Measurements from ENCODE around the gene EFEMP1.

The EFEMP1 gene

DNA sequence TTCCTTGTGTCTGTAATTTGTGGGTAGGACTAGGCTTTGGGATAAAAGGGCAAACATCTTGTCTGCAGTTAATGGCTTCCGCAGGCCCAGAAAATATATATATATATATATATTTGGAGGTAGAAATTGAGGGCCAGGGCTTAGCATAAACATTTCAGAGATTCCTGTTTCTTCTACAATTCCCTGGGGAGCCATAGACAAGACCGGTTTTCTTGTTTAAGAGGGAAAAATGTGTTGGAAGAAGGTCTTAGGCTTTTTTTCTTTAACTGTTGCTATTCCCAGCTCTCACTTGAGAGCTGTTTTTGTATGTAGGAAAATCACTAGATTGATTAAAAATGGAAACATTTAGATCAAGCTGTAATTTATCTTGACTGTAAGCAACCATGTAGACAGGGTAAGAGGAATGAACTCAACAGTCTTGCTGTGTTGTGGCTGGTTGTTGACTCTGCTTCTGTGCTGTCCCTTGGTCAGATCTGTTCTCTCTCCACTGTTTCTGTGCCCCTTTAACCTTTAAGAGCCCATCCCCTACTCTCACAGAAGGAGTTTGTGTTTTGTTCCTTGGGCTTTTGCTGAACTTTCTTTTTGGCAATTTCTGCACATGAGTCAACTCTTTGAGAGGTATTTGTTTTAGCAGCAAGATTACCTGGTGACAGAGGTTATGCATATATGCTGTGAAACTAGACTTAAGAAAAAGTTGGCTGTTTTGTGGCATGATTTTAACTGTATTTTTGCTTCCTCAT is 58.3 kb downstream of the EFEMP1 start:
- Histone ChIP-seq H3K36me3 (ENCODE audit: control insufficient read depth, insufficient read depth, low read length) (no peaks in the 10 kb centered on the region), H3K4me3 (replicated peaks; ENCODE audit: low read depth, low read length) (no peak overlapping the region), H3K27me3 (replicated peaks; ENCODE audit: control insufficient read depth, insufficient read depth, low read length) (no peaks in the 10 kb centered on the region)
- TF ChIP-seq, protein P1, sequence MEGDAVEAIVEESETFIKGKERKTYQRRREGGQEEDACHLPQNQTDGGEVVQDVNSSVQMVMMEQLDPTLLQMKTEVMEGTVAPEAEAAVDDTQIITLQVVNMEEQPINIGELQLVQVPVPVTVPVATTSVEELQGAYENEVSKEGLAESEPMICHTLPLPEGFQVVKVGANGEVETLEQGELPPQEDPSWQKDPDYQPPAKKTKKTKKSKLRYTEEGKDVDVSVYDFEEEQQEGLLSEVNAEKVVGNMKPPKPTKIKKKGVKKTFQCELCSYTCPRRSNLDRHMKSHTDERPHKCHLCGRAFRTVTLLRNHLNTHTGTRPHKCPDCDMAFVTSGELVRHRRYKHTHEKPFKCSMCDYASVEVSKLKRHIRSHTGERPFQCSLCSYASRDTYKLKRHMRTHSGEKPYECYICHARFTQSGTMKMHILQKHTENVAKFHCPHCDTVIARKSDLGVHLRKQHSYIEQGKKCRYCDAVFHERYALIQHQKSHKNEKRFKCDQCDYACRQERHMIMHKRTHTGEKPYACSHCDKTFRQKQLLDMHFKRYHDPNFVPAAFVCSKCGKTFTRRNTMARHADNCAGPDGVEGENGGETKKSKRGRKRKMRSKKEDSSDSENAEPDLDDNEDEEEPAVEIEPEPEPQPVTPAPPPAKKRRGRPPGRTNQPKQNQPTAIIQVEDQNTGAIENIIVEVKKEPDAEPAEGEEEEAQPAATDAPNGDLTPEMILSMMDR (IDR thresholded peaks at IDR 0.05; ENCODE audit: insufficient read depth, low read length, poor library complexity, severe bottlenecking) = no peak
- no peak for DNase-seq (ENCODE audit: extremely low read depth, insufficient read length)

DNA sequence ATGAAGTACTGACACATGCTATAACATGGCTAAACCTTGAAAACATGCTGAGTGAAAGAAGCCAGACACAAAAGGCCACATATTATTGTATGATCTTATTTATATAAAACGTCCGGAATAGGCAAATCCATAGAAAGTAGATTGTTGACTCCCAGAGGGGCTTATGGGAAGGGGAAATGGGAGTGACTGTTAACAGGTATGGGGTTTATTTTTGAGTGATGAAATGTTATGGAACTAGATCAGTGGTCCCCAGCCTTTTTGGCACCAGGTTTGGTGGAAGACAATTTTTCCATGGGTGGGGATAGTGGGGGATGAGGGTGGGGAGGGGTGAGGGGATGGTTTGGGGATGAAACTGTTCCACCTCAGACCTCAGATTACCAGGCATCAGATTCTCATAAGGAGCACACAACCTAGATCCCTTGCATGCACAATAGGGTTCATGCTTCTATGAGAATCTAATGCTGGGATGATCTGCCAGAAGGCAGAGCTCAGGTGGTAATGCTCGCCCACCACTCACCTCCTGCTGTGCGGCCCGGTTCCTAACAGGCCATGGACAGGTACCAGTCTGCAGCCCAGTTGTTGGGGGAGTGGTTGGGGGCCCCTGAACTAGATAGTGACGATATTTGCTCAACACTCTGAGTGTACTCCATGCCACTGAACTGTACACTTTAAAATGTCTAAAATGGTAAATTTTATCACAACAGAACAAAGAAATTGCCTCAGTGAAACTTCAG is 59.1 kb downstream of the EFEMP1 start:
- no peak for DNase-seq (ENCODE audit: extremely low read depth, insufficient read length)
- Histone ChIP-seq H3K27me3 (replicated peaks; ENCODE audit: control insufficient read depth, insufficient read depth, low read length) (no peaks in the 10 kb centered on the region), H3K4me3 (replicated peaks; ENCODE audit: low read depth, low read length) (no peak overlapping the region), H3K36me3 (ENCODE audit: control insufficient read depth, insufficient read depth, low read length) (no peaks in the 10 kb centered on the region)
- TF ChIP-seq, protein P1 (IDR thresholded peaks at IDR 0.05; ENCODE audit: insufficient read depth, low read length, poor library complexity, severe bottlenecking) = no peak

DNA sequence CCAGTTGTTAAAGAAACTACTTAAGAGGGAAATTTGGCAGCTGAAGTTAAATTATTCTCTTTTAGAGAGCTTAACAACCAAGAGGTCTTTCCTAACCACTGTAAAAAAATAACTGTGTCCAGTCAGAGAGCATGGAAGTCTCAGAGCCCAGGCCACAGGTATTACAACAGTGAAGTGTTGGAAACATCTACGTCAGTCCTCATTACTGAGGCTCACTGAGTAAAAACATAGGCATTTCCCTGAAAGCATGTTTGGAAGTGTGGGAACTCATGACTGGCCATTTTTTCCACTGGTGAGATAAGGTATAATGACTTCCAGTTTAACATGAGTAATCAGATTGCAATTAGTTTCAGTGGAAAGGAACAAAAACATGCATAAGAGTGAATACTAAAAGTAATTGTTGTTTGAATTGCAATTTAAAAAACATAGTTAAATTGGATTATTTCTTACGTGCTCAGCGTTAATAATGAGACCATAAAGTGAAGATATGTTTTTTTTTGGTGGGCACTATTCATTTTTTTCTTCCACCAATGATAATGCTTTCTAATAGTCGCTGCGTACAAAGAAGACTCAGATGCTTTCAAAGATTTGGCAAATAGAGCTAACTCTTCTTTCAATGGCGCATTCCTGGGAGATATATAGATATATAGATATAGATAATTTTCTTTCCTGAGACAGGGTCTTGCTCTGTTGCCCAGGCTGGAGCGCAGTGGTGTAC is 60.8 kb downstream of the EFEMP1 start:
- Histone ChIP-seq H3K36me3 (ENCODE audit: control insufficient read depth, insufficient read depth, low read length) (no peaks in the 10 kb centered on the region), H3K4me3 (replicated peaks; ENCODE audit: low read depth, low read length) (no peak overlapping the region), H3K27me3 (replicated peaks; ENCODE audit: control insufficient read depth, insufficient read depth, low read length) (no peaks in the 10 kb centered on the region)
- TF ChIP-seq, protein P1 (IDR thresholded peaks at IDR 0.05; ENCODE audit: insufficient read depth, low read length, poor library complexity, severe bottlenecking) = no peak
- no peak for DNase-seq (ENCODE audit: extremely low read depth, insufficient read length)

DNA sequence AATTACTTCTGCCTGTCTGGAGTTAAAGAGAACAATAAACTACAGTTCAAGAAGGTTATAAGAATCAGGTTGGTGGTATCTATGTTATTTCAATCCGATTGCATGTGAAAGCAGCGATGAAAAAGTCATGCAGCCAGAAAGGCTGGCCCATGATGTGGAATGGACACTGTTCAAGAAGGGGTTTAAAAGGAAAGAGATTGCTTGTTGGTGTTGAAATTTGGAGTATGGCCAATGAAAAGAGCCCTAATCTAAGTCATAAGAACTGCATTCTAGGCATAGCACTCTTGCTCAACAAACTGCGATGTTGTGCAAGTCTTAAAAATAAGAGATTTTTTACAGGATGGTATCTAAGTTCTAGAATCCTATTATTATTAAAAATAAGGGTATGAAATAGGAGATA is 61.3 kb downstream of the EFEMP1 start:
- H3K4me3 ChIP-seq (replicated peaks; ENCODE audit: low read depth, low read length) = no peak overlapping the region
- no peaks in the 10 kb centered on the region for H3K36me3 ChIP-seq (ENCODE audit: control insufficient read depth, insufficient read depth, low read length)
- no peaks in the 10 kb centered on the region for H3K27me3 ChIP-seq (replicated peaks; ENCODE audit: control insufficient read depth, insufficient read depth, low read length)
- DNase-seq (ENCODE audit: extremely low read depth, insufficient read length) = no peak
- TF ChIP-seq, protein P1 (IDR thresholded peaks at IDR 0.05; ENCODE audit: insufficient read depth, low read length, poor library complexity, severe bottlenecking) = no peak

DNA sequence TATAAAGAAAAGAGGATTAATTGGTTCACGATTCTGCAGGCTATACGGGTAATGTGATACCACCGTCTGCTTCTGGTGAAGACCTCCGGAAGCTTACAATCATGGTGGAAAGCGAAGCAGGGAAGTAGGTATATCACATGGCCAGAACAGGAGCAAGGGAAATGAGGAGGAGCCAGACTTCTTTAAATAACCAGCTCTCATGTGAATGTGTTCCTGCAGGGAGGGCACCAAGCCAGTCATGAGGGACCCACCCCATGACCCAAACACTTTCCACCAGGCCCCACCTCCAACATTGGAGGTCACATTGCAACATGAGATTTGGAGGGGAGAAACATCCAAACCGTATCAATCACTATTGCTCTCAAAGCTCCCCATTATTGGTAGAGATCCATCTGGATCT is 61.8 kb downstream of the EFEMP1 start:
- H3K27me3 ChIP-seq (replicated peaks; ENCODE audit: control insufficient read depth, insufficient read depth, low read length) = no peaks in the 10 kb centered on the region
- no peak for DNase-seq (ENCODE audit: extremely low read depth, insufficient read length)
- no peaks in the 10 kb centered on the region for H3K36me3 ChIP-seq (ENCODE audit: control insufficient read depth, insufficient read depth, low read length)
- no peak overlapping the region for H3K4me3 ChIP-seq (replicated peaks; ENCODE audit: low read depth, low read length)
- TF ChIP-seq, protein P1 (IDR thresholded peaks at IDR 0.05; ENCODE audit: insufficient read depth, low read length, poor library complexity, severe bottlenecking) = no peak

All from GM06990 (cell line).